NCI-H1436 treated with DMSO at 0.1 percent for 48 hours (cell line): ENCODE measurements around the gene CLN6.
"Not testable (repeated sequence)": the region's sequence is repeated elsewhere in the genome, so short reads cannot be mapped to it uniquely, and the experiment has no call there.

Experiments used
- DNase-seq: peaks from one replicate; lab custom pipeline; 2025; lab: John Stamatoyannopoulos, UW

CLN6 gene

GRCh38 chr15:68256675-68257450 lies 27.3 kb upstream of the CLN6 start:
- DNase-seq: peak; percentile 59

- DNase-seq: peak; percentile 54
These were observed 23.5 kb upstream of the CLN6 start for GRCh38 chr15:68252925-68253534.

GRCh38 chr15:68249058-68249713 lies 19.7 kb upstream of the CLN6 start:
- DNase-seq: no peak

GRCh38 chr15:68244235-68244634 lies 14.7 kb upstream of the CLN6 start:
- no peak for DNase-seq

- no peak for DNase-seq
These were observed 11.8 kb upstream of the CLN6 start for GRCh38 chr15:68241088-68241935.

- DNase-seq: no peak
These were observed 9.5 kb upstream of the CLN6 start for GRCh38 chr15:68239025-68239424.

- no peak for DNase-seq
These were observed 5.5 kb upstream of the CLN6 start for GRCh38 chr15:68235022-68235421.

- not testable (repeated sequence) for DNase-seq
These were observed 5.0 kb upstream of the CLN6 start for GRCh38 chr15:68234520-68234919.

- DNase-seq: no peak
These were observed 4.5 kb upstream of the CLN6 start for GRCh38 chr15:68234060-68234459.

- no peak for DNase-seq
These were observed 3.4 kb upstream of the CLN6 start for GRCh38 chr15:68232937-68233336.

- no peak for DNase-seq
These were observed 2.9 kb upstream of the CLN6 start for GRCh38 chr15:68232449-68232848.

- no peak for DNase-seq
These were observed 1.7 kb upstream of the CLN6 start for GRCh38 chr15:68231102-68231818.

- DNase-seq: no peak
These were observed 901 bp upstream of the CLN6 start for GRCh38 chr15:68230157-68231100.

GRCh38 chr15:68228971-68229385 lies 550 bp downstream of the CLN6 start:
- DNase-seq: no peak

GRCh38 chr15:68228143-68228970 lies 1.2 kb downstream of the CLN6 start:
- no peak for DNase-seq

GRCh38 chr15:68227643-68228142 lies 1.8 kb downstream of the CLN6 start:
- DNase-seq: no peak

- DNase-seq: not testable (repeated sequence)
These were observed 4.1 kb downstream of the CLN6 start for GRCh38 chr15:68225442-68225841.

GRCh38 chr15:68224546-68225250 lies 4.8 kb downstream of the CLN6 start:
- DNase-seq: no peak

GRCh38 chr15:68224108-68224507 lies 5.4 kb downstream of the CLN6 start:
- DNase-seq: no peak
